Kidney glomerular epithelial cell (primary cell): ENCODE results near the gene LUZP2.

ENCODE experiments used
- DNase-seq: peaks from one replicate; lab custom pipeline; 2025; lab: John Stamatoyannopoulos, UW

LUZP2 gene

GRCh38 chr11:24567380-24567779 is 70.5 kb downstream of the LUZP2 start:
- no peak for DNase-seq

DNA sequence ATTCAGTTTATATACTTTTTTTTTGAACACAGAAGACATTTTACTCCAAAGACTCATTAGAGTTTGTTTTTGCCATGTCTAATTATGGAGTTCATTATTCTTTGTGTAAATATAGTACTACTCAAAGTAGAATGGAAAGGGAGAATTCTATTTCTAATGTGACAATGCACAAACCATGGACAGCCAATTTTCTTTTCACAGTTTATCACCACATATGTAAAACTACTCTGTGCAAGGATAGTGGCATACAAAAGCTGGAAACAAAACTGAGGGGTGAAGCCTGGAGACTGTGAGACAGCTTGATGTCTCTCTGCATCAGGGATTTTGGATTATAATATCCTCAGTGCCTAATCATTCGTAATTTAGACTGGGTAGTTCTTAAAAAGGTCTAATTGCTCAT is 75.5 kb downstream of the LUZP2 start:
- DNase-seq = no peak

DNA sequence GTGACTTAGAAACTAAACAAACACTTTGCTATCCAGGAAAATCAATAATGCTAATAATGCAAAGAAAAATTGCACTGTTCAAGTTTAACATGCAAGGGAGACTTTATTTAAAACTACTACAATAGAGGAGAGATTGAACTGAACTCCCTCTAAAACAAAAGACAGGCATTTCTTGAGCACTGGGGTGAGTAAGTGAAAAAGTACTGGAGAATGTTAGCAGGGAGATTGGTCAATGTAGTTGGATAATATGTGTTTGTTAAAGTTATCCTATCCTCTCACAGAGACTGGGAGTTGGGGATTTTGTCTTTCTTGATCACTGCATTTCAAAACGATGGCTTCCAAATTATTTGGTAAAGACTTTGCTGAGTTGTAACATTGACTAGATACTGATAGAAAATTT is 77.6 kb downstream of the LUZP2 start:
- DNase-seq = no peak

DNA sequence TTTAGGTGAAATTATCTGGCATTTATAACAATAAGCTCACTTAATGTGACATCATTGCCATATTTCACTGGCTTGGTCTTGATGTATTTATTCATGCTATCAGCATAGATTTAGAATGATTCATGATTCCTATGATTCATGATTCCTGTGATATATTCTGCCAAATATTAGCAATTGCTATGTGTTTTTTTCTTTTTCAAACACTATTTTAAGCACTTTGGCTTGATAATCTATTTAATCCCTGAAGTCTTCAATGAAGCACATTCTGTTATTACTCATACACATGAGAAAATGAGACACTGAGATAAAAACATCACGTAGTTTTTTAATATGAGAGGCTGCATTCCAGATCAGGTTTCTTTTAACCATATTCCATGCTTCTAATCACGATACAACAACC is 78.5 kb downstream of the LUZP2 start:
- no peak for DNase-seq

- peak; percentile 27 for DNase-seq
Observed at GRCh38 chr11:24585192-24585591, 88.3 kb downstream of the LUZP2 start.

DNA sequence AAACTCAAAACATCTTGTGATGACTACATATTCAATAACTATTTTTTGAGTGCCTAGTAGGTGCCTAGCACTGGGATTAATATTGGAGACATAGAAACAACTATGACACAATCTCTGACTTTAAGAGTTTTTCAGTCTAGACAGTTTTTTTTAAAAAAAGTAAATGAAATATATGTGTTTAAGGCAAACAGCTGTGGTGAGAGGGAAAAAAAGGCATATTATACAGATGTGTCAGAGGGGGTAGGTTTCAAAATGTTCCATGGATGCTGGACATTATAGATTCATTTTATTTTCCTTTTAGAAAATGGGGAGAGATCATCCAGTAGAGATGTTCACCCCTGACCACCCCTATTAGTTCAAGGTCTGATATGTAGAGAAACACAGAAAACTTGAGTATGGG is 90.8 kb downstream of the LUZP2 start:
- no peak for DNase-seq

GRCh38 chr11:24588081-24588480 is 91.2 kb downstream of the LUZP2 start:
- peak; percentile 62 for DNase-seq

DNA sequence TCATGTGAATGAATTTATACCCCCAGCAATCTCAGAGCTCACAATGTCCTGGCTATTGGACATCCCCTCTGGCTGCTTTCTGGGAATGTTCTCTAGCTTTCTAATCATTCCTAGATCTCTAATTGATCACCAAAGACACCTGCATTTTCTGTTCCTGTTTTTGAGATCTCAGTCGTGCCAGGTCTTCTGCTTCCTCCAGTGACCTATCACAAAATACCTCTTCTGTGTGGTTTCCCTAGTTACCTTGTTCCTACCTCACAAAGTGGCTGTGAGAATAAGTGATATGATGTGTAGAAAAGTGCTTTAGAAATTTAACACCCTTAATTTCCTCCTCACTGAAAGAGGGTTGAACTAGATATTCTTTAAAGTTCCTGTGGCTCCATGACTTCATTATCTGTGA is 92.2 kb downstream of the LUZP2 start:
- DNase-seq = no peak

- DNase-seq = no peak
Observed at GRCh38 chr11:24591283-24591682, 94.4 kb downstream of the LUZP2 start.

- DNase-seq = no peak
Observed at GRCh38 chr11:24592360-24592759, 95.5 kb downstream of the LUZP2 start.

DNA sequence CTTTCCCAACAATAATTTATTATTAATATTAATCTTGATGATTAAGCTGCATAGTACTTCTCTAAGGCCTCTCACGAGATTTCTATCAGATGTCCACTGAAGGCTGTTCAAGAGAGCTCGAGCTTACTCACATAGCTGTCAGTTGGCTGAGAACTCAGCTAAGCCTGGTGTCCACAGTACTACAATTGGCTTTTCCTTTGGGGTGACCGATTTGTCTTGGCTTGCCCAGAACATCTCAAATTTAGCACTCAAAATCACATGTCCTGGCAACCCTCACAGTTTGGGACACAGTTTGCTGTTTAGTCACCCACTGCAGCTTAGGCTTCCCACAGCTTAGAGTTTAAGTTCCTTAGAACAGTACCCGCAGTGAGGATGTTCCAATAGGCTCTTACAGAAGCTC is 96.5 kb downstream of the LUZP2 start:
- DNase-seq = no peak

GRCh38 chr11:24594401-24594800 is 97.5 kb downstream of the LUZP2 start:
- no peak for DNase-seq

DNA sequence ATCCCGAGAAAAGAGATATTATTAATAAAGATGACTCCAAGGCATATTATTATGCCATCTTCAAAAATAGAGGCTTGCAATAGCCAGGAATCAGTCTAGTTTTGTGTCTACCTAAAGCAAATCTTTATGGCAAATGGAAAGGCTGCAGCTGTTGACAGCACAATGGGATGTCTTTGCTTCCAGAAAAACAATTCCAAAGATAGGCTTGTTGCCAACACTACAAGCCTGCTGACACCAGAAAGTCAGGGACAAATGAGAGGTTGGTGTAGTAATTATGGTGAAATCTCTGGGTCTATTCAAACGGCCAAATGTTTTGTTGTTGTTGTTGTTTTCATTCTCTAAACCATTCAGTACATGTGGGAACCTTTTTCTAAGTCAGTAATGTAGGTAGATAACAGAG is 101.8 kb downstream of the LUZP2 start:
- no peak for DNase-seq

GRCh38 chr11:24609192-24610119 is 112.6 kb downstream of the LUZP2 start:
- DNase-seq = no peak

GRCh38 chr11:24615451-24616160 is 118.8 kb downstream of the LUZP2 start:
- DNase-seq = no peak

DNA sequence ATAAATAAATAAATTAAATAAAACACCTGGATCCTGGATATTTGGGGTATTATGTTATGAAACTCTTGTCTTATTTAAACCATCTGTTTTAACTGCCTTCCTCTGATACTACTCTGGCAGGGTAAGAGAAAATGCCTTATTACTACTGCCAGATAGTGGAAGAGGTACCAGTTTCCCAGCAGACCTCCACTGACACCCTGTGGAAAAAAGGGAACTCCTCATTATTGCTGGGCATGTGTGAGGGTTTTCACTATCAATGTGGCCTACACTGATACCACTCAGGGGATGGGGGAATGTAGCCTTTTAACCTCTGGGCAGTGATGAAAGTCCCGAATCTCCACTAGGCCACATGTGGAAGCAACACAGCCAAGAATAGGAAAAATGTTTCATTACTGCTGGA is 121.0 kb downstream of the LUZP2 start:
- no peak for DNase-seq

- no peak for DNase-seq
Observed at GRCh38 chr11:24619900-24620299, 123.0 kb downstream of the LUZP2 start.

DNA sequence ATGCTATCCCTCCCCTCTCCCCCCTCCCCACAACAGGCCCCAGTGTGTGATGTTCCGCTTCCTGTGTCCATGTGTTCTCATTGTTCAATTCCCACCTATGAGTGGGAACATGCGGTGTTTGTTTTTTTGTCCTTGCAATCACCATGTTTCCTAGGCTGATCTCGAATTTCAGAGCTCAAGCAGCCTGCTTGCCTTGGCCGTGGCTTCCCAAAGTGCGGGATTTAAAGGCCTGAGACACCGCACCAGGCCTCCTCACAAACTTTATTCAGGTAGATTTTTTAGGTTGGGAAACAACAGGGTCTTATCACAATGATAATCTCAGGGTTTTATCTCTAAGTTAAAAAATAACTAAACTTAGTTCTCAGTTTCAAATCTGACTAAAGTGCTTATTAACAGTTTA is 125.4 kb downstream of the LUZP2 start:
- DNase-seq = no peak

- no peak for DNase-seq
Observed at GRCh38 chr11:24623121-24623520, 126.3 kb downstream of the LUZP2 start.

DNA sequence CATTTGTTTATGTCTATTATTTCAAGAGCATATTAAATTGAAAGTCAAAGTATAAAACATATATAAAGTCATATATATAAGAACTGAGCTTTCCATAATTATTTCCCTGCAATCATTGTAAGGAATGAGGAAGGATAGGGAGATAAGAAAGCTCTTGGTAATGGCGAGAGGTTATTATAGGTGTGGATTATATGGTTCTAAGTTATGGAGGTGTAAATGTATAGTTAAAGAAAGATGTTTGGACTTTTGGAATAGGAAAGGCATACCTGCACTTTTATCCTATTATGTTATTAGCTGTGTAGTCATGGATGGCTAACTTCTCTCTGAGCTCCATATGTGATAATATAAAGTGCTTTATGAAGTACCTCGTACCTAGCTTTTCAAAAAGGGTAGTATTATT is 127.6 kb downstream of the LUZP2 start:
- DNase-seq = no peak

GRCh38 chr11:24625975-24626374 is 129.1 kb downstream of the LUZP2 start:
- no peak for DNase-seq

DNA sequence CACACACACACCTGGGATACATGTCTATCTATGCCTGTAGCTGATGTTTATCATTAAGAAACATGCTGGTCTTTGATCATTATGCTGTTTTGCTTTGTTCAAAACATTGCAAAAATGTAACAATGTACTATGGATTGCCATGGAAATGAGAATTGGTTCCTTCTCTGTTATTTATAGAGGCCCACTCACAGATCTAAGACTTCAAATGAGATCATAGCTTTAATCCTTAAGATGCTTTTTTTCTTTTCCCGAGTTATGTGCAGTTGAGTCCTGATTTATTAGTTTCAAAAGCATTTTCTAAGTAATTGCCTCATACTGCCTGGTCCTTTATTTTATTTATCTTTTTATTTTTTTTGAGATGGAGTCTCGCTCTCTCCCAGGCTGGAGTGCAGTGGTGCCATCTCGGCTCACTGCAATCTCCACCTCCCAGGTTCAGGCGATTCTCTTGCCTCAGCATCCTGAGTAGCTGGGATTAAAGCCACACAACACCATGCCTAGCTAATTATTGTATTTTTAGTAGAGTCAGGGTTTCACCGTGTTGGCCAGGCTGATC is 131.4 kb downstream of the LUZP2 start:
- no peak for DNase-seq

- no peak for DNase-seq
Observed at GRCh38 chr11:24634606-24635160, 137.8 kb downstream of the LUZP2 start.
